IMR-90 (cell line): Measurements from ENCODE around the gene HTT. TPM values are rescaled to one million over a fixed set of nuclear protein-coding genes. Genes with fewer than 3 reads are reported as not detected.

Experiments used
- ATAC-seq: fragments of 200-7000 bp; cut with Tn5 transposase; 2 replicates; pipeline ENCODE4 v1.9.1; 2020; ENCODE audit warnings: low read depth, mild to moderate bottlenecking, moderate library complexity
- BruUV-seq: library from RNA; stranded (reverse); fragments of 400-500 nt; replicated peaks from 2 replicates; lab custom pipeline; 2021; lab: Mats Ljungman, UMichigan
- CTCF ChIA-PET: fragments of 300-600 bp; formaldehyde crosslinking; extraction: SDS; loops from one replicate; lab custom pipeline; 2021; ENCODE audit warnings: antibody characterized with exemption; lab: Yijun Ruan, JAX
- POLR2A ChIA-PET: fragments of 300-600 bp; sonication (Branson Sonifier 250); formaldehyde crosslinking; loops from one replicate; lab custom pipeline; 2022; ENCODE audit warnings: antibody characterized with exemption; ENCODE audit not compliant: unreplicated experiment; lab: Charles Lee
- DNase-seq: peaks from one replicate; pipeline ENCODE4 v3.0.0; 2013
- H2AFZ ChIP-seq: replicated peaks from 2 replicates; pipeline ENCODE3; 2013; ENCODE audit warnings: low read length, mild to moderate bottlenecking; ENCODE audit not compliant: poor library complexity
- H2AK5ac ChIP-seq: 2 replicates; pipeline ENCODE4 v1.6.1; 2013; ENCODE audit warnings: low read depth, low read length, inconsistent platforms
- H2AK9ac ChIP-seq: replicated peaks from 2 replicates; pipeline ENCODE3; 2013; ENCODE audit warnings: mild to moderate bottlenecking, low read depth, low read length, moderate library complexity; ENCODE audit not compliant: poor library complexity
- H2BK120ac ChIP-seq: 2 replicates; pipeline ENCODE4 v1.6.1; 2013; ENCODE audit warnings: low read depth, low read length, inconsistent platforms
- H2BK15ac ChIP-seq: 3 replicates; pipeline ENCODE4 v1.6.1; 2013; ENCODE audit warnings: low read depth, low read length, inconsistent platforms
- H2BK20ac ChIP-seq: 2 replicates; pipeline ENCODE4 v1.6.1; 2013; ENCODE audit warnings: low read depth, mild to moderate bottlenecking, inconsistent platforms, low read length, moderate library complexity
- H2BK5ac ChIP-seq: 2 replicates; pipeline ENCODE4 v1.6.1; 2013; ENCODE audit warnings: mild to moderate bottlenecking, low read depth, low read length, inconsistent platforms; ENCODE audit not compliant: poor library complexity, severe bottlenecking
- H3K14ac ChIP-seq: replicated peaks from 2 replicates; pipeline ENCODE4 v1.6.1; 2013; ENCODE audit warnings: low read depth, low read length, inconsistent platforms
- H3K18ac ChIP-seq: 2 replicates; pipeline ENCODE4 v1.6.1; 2013; ENCODE audit warnings: low read depth, low read length, control low read depth
- H3K23ac ChIP-seq: 2 replicates; pipeline ENCODE4 v1.6.1; 2013; ENCODE audit warnings: low read depth, low read length, inconsistent platforms
- H3K27ac ChIP-seq: 2 replicates; pipeline ENCODE4 v1.5.1; 2013; ENCODE audit warnings: mild to moderate bottlenecking, control low read depth, low read length; ENCODE audit not compliant: insufficient read depth
- H3K27me3 ChIP-seq: 2 replicates; pipeline ENCODE4 v1.6.1; 2013; ENCODE audit warnings: low read length; ENCODE audit not compliant: control insufficient read depth, insufficient read depth
- H3K36me3 ChIP-seq: 2 replicates; pipeline ENCODE4 v1.6.1; 2013; ENCODE audit warnings: low read length, mixed read lengths; ENCODE audit not compliant: control insufficient read depth, insufficient read depth
- H3K4ac ChIP-seq: 2 replicates; pipeline ENCODE4 v1.6.1; 2013; ENCODE audit warnings: low read depth, low read length, inconsistent platforms
- H3K4me1 ChIP-seq: 2 replicates; pipeline ENCODE4 v1.6.1; 2013; ENCODE audit warnings: low read length, mixed read lengths; ENCODE audit not compliant: control insufficient read depth, insufficient read depth
- H3K4me2 ChIP-seq: 2 replicates; pipeline ENCODE4 v1.6.1; 2013; ENCODE audit warnings: low read depth, mild to moderate bottlenecking, control low read depth, low read length, moderate library complexity
- H3K4me3 ChIP-seq: 2 replicates; pipeline ENCODE4 v1.5.1; 2013; ENCODE audit warnings: low read depth, mild to moderate bottlenecking, control low read depth, low read length, moderate library complexity; ENCODE audit not compliant: insufficient read depth
- H3K56ac ChIP-seq: 2 replicates; pipeline ENCODE4 v1.6.1; 2013; ENCODE audit warnings: low read length, inconsistent platforms; ENCODE audit not compliant: insufficient read depth; ENCODE audit errors: extremely low read depth
- H3K79me1 ChIP-seq, 2 experiments: 2 replicates each; pipeline ENCODE4 v1.6.1; 2013; ENCODE audit warnings: low read length in 2 of 2, inconsistent platforms in 1 of 2, low read depth in 1 of 2
- H3K9ac ChIP-seq: 2 replicates; pipeline ENCODE4 v1.6.1; 2013; ENCODE audit warnings: low read depth, low read length, control low read depth
- H3K9me1 ChIP-seq: 2 replicates; pipeline ENCODE4 v1.6.1; 2013; ENCODE audit warnings: low read length, inconsistent platforms; ENCODE audit not compliant: insufficient read depth
- H3K9me3 ChIP-seq: 2 replicates; pipeline ENCODE4 v1.6.1; 2013; ENCODE audit warnings: low read length; ENCODE audit not compliant: control insufficient read depth, insufficient read depth
- H4K20me1 ChIP-seq: 2 replicates; pipeline ENCODE4 v1.6.1; 2013; ENCODE audit warnings: low read length, inconsistent platforms; ENCODE audit not compliant: insufficient read depth
- H4K5ac ChIP-seq: 2 replicates; pipeline ENCODE4 v1.6.1; 2013; ENCODE audit warnings: mild to moderate bottlenecking, low read depth, low read length, control low read depth
- H4K8ac ChIP-seq, 2 experiments: 2 replicates each; pipeline ENCODE4 v1.6.1; 2013; ENCODE audit warnings: low read depth in 2 of 2, low read length in 2 of 2, control low read depth in 1 of 2, inconsistent platforms in 1 of 2
- H4K91ac ChIP-seq: 2 replicates; pipeline ENCODE4 v1.6.1; 2013; ENCODE audit warnings: low read depth, low read length, inconsistent platforms; ENCODE audit not compliant: insufficient read depth
- BHLHE40 ChIP-seq: fragments of 150-350 bp; IDR thresholded peaks from 2 replicates; pipeline ENCODE4 v1.6.1; 2016; ENCODE audit warnings: mild to moderate bottlenecking, low read depth, low read length
- CEBPB ChIP-seq: IDR thresholded peaks from 2 replicates; pipeline ENCODE4 v1.6.1; 2012; ENCODE audit warnings: low read depth, low read length, improper control_type of control experiment
- CHD1 ChIP-seq: IDR thresholded peaks from 2 replicates; pipeline ENCODE4 v1.6.1; 2012; ENCODE audit warnings: low read depth, low read length, improper control_type of control experiment
- ELK1 ChIP-seq: fragments of 150-350 bp; IDR thresholded peaks from 2 replicates; pipeline ENCODE4 v1.6.1; 2016; ENCODE audit warnings: low read depth, mild to moderate bottlenecking, low read length, moderate library complexity, borderline replicate concordance
- FOS ChIP-seq: fragments of 150-350 bp; IDR thresholded peaks from 2 replicates; pipeline ENCODE4 v1.6.1; 2016; ENCODE audit warnings: low read depth, low read length
- MAFK ChIP-seq: IDR thresholded peaks from 2 replicates; pipeline ENCODE4 v1.6.1; 2012; ENCODE audit warnings: low read depth, low read length, improper control_type of control experiment
- MAZ ChIP-seq: IDR thresholded peaks from 2 replicates; pipeline ENCODE4 v1.6.1; 2012; ENCODE audit warnings: low read depth, mild to moderate bottlenecking, low read length, improper control_type of control experiment, moderate library complexity, borderline replicate concordance
- MXI1 ChIP-seq: IDR thresholded peaks from 2 replicates; pipeline ENCODE4 v1.6.1; 2012; ENCODE audit warnings: low read depth, mild to moderate bottlenecking, low read length, moderate library complexity, borderline replicate concordance
- NFE2L2 ChIP-seq: fragments of 150-350 bp; IDR thresholded peaks from 2 replicates; pipeline ENCODE4 v1.6.1; 2016; ENCODE audit warnings: low read depth, mild to moderate bottlenecking, low read length
- POLR2A ChIP-seq: IDR thresholded peaks from 2 replicates; pipeline ENCODE4 v1.6.1; 2012; ENCODE audit warnings: mild to moderate bottlenecking, low read depth, low read length
- RAD21 ChIP-seq: IDR thresholded peaks from 2 replicates; pipeline ENCODE4 v1.6.1; 2012; ENCODE audit warnings: low read length, improper control_type of control experiment
- RCOR1 ChIP-seq: IDR thresholded peaks from 2 replicates; pipeline ENCODE4 v1.6.1; 2012; ENCODE audit warnings: mild to moderate bottlenecking, low read length, improper control_type of control experiment; ENCODE audit not compliant: insufficient replicate concordance
- RFX5 ChIP-seq: IDR thresholded peaks from 2 replicates; pipeline ENCODE4 v1.8.0; 2012; ENCODE audit warnings: low read depth, mild to moderate bottlenecking, low read length, moderate library complexity
- SMC3 ChIP-seq: fragments of 150-350 bp; IDR thresholded peaks from 2 replicates; pipeline ENCODE4 v1.6.1; 2016; ENCODE audit warnings: low read depth, mild to moderate bottlenecking, antibody characterized with exemption, low read length, moderate library complexity
- WGBS, 2 experiments: methylation state at CpG; one replicate each; pipeline versions ENCODE4 v1.1.5 to v1.1.7; 2013; ENCODE audit warnings: missing lambda C conversion rate in 2 of 2; ENCODE audit not compliant: insufficient read length in 1 of 2; ENCODE audit errors: extremely low coverage in 2 of 2; 5-methylcytosine and 5-hydroxymethylcytosine counted together
- dilution Hi-C: fragments of 300-500 bp; cut with HindIII; formaldehyde crosslinking; loops from one replicate; pipeline ENCODE4 v1.14.3; 2018; ENCODE audit warnings: low sequenced_read_pairs; ENCODE audit not compliant: unreplicated experiment
- in situ Hi-C: fragments of 300-500 bp; cut with MboI; formaldehyde crosslinking; loops from 3 replicates; pipeline ENCODE4 v1.14.3; 2019; ENCODE audit warnings: low sequenced_read_pairs, inconsistent platforms, mixed read lengths
- intact Hi-C: fragments of 100-400 bp; cut with micrococcal nuclease; formaldehyde crosslinking; loops from 2 replicates; pipeline ENCODE4 v1.10.0; 2022
- polyA plus RNA-seq, 3 experiments: library from polyadenylated mRNA; depleted of rRNA; stranded (reverse); fragments of >200 nt; gene quantifications; 2 replicates each; pipeline ENCODE4 v1.2.3, GENCODE V29; 2012; ENCODE audit warnings: low replicate concordance in 1 of 3
- total RNA-seq: library from RNA; depleted of rRNA; stranded (reverse); fragments of >200 nt; gene quantifications from 2 replicates; pipeline ENCODE4 v1.2.3, GENCODE V29; 2012
- TF ChIP-seq, protein P1 (sequence below): fragments of 150-350 bp; IDR thresholded peaks from 2 replicates; pipeline ENCODE4 v1.6.1; 2017; ENCODE audit warnings: mild to moderate bottlenecking, antibody characterized with exemption, low read length, low read depth
- TF ChIP-seq, protein P2 (sequence below): conservative IDR thresholded peaks from 2 replicates; pipeline ENCODE4 v1.5.1; 2012; ENCODE audit warnings: mild to moderate bottlenecking, low read depth, low read length, improper control_type of control experiment

HTT gene
- total and polyA plus RNA-seq, 2 of the 4 experiments (the other 2 are of a cell fraction), result 11.6 to 14.3 TPM

GRCh38 chr4:3280466-3280865 is 206.0 kb downstream of the HTT start:
- no peak overlapping the region for H4K8ac ChIP-seq
- no peak overlapping the region for H2BK15ac ChIP-seq
- dilution Hi-C loops (no loop called here), intact Hi-C loops (no loop called here), in situ Hi-C loops (no loop called here)
- peaks cover 2% of the 10 kb centered on the region for H3K9me3 ChIP-seq
- H3K79me1 ChIP-seq, result no peaks in the 10 kb centered on the region
- H3K23ac ChIP-seq, result no peak overlapping the region
- no peak overlapping the region for H2AK5ac ChIP-seq
- H2AK9ac ChIP-seq, result peak overlapping the region; percentile 46
- H3K4me1 ChIP-seq, result no peaks in the 10 kb centered on the region
- H3K4ac ChIP-seq, result no peak overlapping the region
- no peak overlapping the region for H3K56ac ChIP-seq
- BruUV-seq, result no TSS peak
- H3K36me3 ChIP-seq, result no peaks in the 10 kb centered on the region
- no peak overlapping the region for H4K91ac ChIP-seq
- TF ChIP-seq MAFK (no peak), NFE2L2 (no peak), MAZ (no peak), FOS (no peak), RAD21 (no peak), MXI1 (no peak), CEBPB (no peak), POLR2A (no peak), RFX5 (no peak), BHLHE40 (no peak), ELK1 (no peak), SMC3 (no peak), RCOR1 (no peak), CHD1 (no peak)
- TF ChIP-seq, protein P1, sequence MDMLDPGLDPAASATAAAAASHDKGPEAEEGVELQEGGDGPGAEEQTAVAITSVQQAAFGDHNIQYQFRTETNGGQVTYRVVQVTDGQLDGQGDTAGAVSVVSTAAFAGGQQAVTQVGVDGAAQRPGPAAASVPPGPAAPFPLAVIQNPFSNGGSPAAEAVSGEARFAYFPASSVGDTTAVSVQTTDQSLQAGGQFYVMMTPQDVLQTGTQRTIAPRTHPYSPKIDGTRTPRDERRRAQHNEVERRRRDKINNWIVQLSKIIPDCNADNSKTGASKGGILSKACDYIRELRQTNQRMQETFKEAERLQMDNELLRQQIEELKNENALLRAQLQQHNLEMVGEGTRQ, result no peak
- TF ChIP-seq, protein P2, sequence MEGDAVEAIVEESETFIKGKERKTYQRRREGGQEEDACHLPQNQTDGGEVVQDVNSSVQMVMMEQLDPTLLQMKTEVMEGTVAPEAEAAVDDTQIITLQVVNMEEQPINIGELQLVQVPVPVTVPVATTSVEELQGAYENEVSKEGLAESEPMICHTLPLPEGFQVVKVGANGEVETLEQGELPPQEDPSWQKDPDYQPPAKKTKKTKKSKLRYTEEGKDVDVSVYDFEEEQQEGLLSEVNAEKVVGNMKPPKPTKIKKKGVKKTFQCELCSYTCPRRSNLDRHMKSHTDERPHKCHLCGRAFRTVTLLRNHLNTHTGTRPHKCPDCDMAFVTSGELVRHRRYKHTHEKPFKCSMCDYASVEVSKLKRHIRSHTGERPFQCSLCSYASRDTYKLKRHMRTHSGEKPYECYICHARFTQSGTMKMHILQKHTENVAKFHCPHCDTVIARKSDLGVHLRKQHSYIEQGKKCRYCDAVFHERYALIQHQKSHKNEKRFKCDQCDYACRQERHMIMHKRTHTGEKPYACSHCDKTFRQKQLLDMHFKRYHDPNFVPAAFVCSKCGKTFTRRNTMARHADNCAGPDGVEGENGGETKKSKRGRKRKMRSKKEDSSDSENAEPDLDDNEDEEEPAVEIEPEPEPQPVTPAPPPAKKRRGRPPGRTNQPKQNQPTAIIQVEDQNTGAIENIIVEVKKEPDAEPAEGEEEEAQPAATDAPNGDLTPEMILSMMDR, result no peak
- H4K20me1 ChIP-seq, result no peaks in the 10 kb centered on the region
- no peak for ATAC-seq
- H3K4me2 ChIP-seq, result no peak overlapping the region
- no peak overlapping the region for H3K4me3 ChIP-seq
- CTCF ChIA-PET, result no interaction called here
- H2BK20ac ChIP-seq, result no peak overlapping the region
- no peak overlapping the region for H3K9ac ChIP-seq
- H2AFZ ChIP-seq, result no peak overlapping the region
- no peak overlapping the region for H3K18ac ChIP-seq
- no peaks in the 10 kb centered on the region for H3K27me3 ChIP-seq
- no peak overlapping the region for H3K14ac ChIP-seq
- no peaks in the 10 kb centered on the region for H3K9me1 ChIP-seq
- POLR2A ChIA-PET, result no interaction called here
- no peak overlapping the region for H4K5ac ChIP-seq
- WGBS, 2 experiments, result no CpG with 5 or more reads among the region's 3 CpGs
- H2BK5ac ChIP-seq, result no peak overlapping the region
- no peak overlapping the region for H3K27ac ChIP-seq
- no peak overlapping the region for H2BK120ac ChIP-seq
- no peak for DNase-seq
